H1 (cell line): ENCODE data around the gene DKK3. TPM values are rescaled to one million over a fixed set of nuclear protein-coding genes. Genes with fewer than 3 reads are reported as not detected.
A peak's percentile ranks its signal among the peaks of the same experiment; 100 is the strongest.

ENCODE experiments used
- CTCF ChIA-PET: fragments of 300-600 bp; sonication (Branson Sonifier 250); formaldehyde crosslinking; loops from one replicate; lab custom pipeline; 2021; ENCODE audit not compliant: partially characterized antibody; lab: Charles Lee
- POLR2A ChIA-PET: fragments of 300-600 bp; sonication (Branson Sonifier 250); formaldehyde crosslinking; loops from one replicate; lab custom pipeline; 2021; ENCODE audit warnings: inconsistent platforms; ENCODE audit not compliant: partially characterized antibody; lab: Charles Lee
- DNase-seq, 2 experiments: peaks; one replicate each; pipeline versions ENCODE4 v3.0.0 to v3.0.0-alpha.2; 2010 to 2022; ENCODE audit warnings: low spot score in 2 of 2, low read depth in 1 of 2, mixed read lengths in 1 of 2
- FAIRE-seq: peaks from 2 replicates; lab custom pipeline; 2011; peaks lifted over from hg19 to GRCh38; lab: Jason Lieb, UNC
- H2AFZ ChIP-seq: 2 replicates; pipeline ENCODE4 v1.8.1; 2012; ENCODE audit warnings: low read length, inconsistent platforms
- H2AK5ac ChIP-seq: 2 replicates; pipeline ENCODE4 v1.6.1; 2013; ENCODE audit warnings: low read depth, low read length
- H2BK120ac ChIP-seq: replicated peaks from 2 replicates; pipeline ENCODE3; 2013; ENCODE audit warnings: low read depth, low read length, inconsistent platforms
- H2BK12ac ChIP-seq: 2 replicates; pipeline ENCODE4 v1.6.1; 2013; ENCODE audit warnings: low read depth, low read length
- H2BK15ac ChIP-seq: 2 replicates; pipeline ENCODE4 v1.6.1; 2013; ENCODE audit warnings: low read length
- H2BK20ac ChIP-seq: 2 replicates; pipeline ENCODE4 v1.6.1; 2013; ENCODE audit warnings: low read length
- H2BK5ac ChIP-seq: 2 replicates; pipeline ENCODE4 v1.6.1; 2013; ENCODE audit warnings: low read depth, low read length
- H3K14ac ChIP-seq: 2 replicates; pipeline ENCODE4 v1.6.1; 2013; ENCODE audit warnings: inconsistent platforms; ENCODE audit not compliant: insufficient read length
- H3K18ac ChIP-seq: 2 replicates; pipeline ENCODE4 v1.6.1; 2013; ENCODE audit warnings: low read length; ENCODE audit errors: extremely low read depth
- H3K23ac ChIP-seq: 2 replicates; pipeline ENCODE4 v1.6.1; 2013; ENCODE audit warnings: inconsistent platforms; ENCODE audit not compliant: insufficient read length
- H3K23me2 ChIP-seq: 2 replicates; pipeline ENCODE4 v1.6.1; 2013; ENCODE audit warnings: low read depth, low read length
- H3K27ac ChIP-seq: 2 replicates; pipeline ENCODE4 v1.6.1; 2011; ENCODE audit warnings: low read depth, low read length, inconsistent platforms
- H3K27me3 ChIP-seq, 4 experiments: replicated peaks in 1 of 4; 1 replicate in 1 of 4; 2 replicates in 3 of 4; pipeline versions ENCODE4 v1.6.1 to v1.8.1; 2011 to 2013; ENCODE audit warnings: low read length in 3 of 4, mild to moderate bottlenecking in 3 of 4, inconsistent platforms in 2 of 4, mixed read lengths in 2 of 4, moderate library complexity in 1 of 4; ENCODE audit not compliant: control insufficient read depth in 3 of 4, insufficient read depth in 3 of 4; ENCODE audit errors: extremely low read depth in 1 of 4
- H3K36me3 ChIP-seq, 4 experiments: 2 replicates each; pipeline versions ENCODE4 v1.6.1 to v1.8.1; 2011 to 2013; ENCODE audit warnings: mild to moderate bottlenecking in 4 of 4, low read length in 3 of 4, moderate library complexity in 2 of 4, control low read depth in 1 of 4, inconsistent platforms in 1 of 4; ENCODE audit not compliant: insufficient read depth in 4 of 4, control insufficient read depth in 2 of 4
- H3K4ac ChIP-seq: replicated peaks from 2 replicates; pipeline ENCODE3; 2013; ENCODE audit warnings: low read length, low read depth, mixed read lengths, inconsistent platforms; ENCODE audit not compliant: insufficient read length
- H3K4me1 ChIP-seq, 4 experiments: replicated peaks in 1 of 4; 1 replicate in 1 of 4; 2 replicates in 3 of 4; pipeline versions ENCODE4 v1.6.1 to v1.8.1; 2011 to 2013; ENCODE audit warnings: low read length in 3 of 4, inconsistent platforms in 2 of 4, mixed read lengths in 1 of 4; ENCODE audit not compliant: insufficient read depth in 4 of 4, control insufficient read depth in 3 of 4
- H3K4me2 ChIP-seq, 2 experiments: 2 replicates each; pipeline versions ENCODE4 v1.6.1 to v1.8.1; 2011 to 2013; ENCODE audit warnings: low read depth in 2 of 2, low read length in 2 of 2, control low read depth in 1 of 2, inconsistent platforms in 1 of 2, mild to moderate bottlenecking in 1 of 2; ENCODE audit not compliant: insufficient read depth in 1 of 2
- H3K4me3 ChIP-seq, 4 experiments: fragments of 200-600, 300-600 bp in 1 of 4; sonication (generic), shearing (Covaris generic), sonication (Bioruptor Twin) in 1 of 4; 2 replicates each; pipeline versions ENCODE4 v1.5.1 to v1.8.1; 2011 to 2016; ENCODE audit warnings: low read length in 4 of 4, low read depth in 3 of 4, control low read depth in 2 of 4, inconsistent platforms in 2 of 4, mild to moderate bottlenecking in 2 of 4, mixed read lengths in 1 of 4, moderate library complexity in 1 of 4; ENCODE audit not compliant: insufficient read depth in 2 of 4; ENCODE audit errors: extremely low read depth in 1 of 4
- H3K56ac ChIP-seq: replicated peaks from 2 replicates; pipeline ENCODE3; 2013; ENCODE audit warnings: low read depth, mild to moderate bottlenecking, mixed read lengths, low read length, inconsistent platforms; ENCODE audit not compliant: insufficient read length
- H3K79me1 ChIP-seq: 2 replicates; pipeline ENCODE4 v1.6.1; 2013; ENCODE audit warnings: low read depth, low read length, control low read depth
- H3K79me2 ChIP-seq, 2 experiments: 2 replicates each; pipeline versions ENCODE4 v1.6.1 to v1.8.1; 2012 to 2013; ENCODE audit warnings: low read length in 2 of 2, mild to moderate bottlenecking in 2 of 2, inconsistent platforms in 1 of 2; ENCODE audit not compliant: insufficient read depth in 2 of 2, control insufficient read depth in 1 of 2
- H3K9ac ChIP-seq, 4 experiments: replicated peaks in 1 of 4; 1 replicate in 1 of 4; 2 replicates in 3 of 4; pipeline versions ENCODE4 v1.6.1 to v1.8.1; 2011 to 2013; ENCODE audit warnings: low read depth in 3 of 4, low read length in 3 of 4, control low read depth in 2 of 4, mild to moderate bottlenecking in 2 of 4, moderate library complexity in 2 of 4, inconsistent platforms in 1 of 4; ENCODE audit errors: extremely low read depth in 1 of 4
- H3K9me3 ChIP-seq, 2 experiments: 2 replicates each; pipeline versions ENCODE4 v1.6.1 to v1.8.1; 2012 to 2013; ENCODE audit warnings: mild to moderate bottlenecking in 2 of 2, moderate library complexity in 2 of 2, control low read depth in 1 of 2, inconsistent platforms in 1 of 2, low read depth in 1 of 2, low read length in 1 of 2, mixed read lengths in 1 of 2; ENCODE audit not compliant: insufficient read depth in 2 of 2
- H4K20me1 ChIP-seq, 2 experiments: replicated peaks in 1 of 2; 2 replicates each; pipeline versions ENCODE3 to v1.8.1; 2011 to 2013; ENCODE audit warnings: inconsistent platforms in 2 of 2, low read length in 2 of 2, mild to moderate bottlenecking in 1 of 2; ENCODE audit not compliant: insufficient read depth in 2 of 2, control insufficient read depth in 1 of 2
- H4K5ac ChIP-seq: 2 replicates; pipeline ENCODE4 v1.6.1; 2013; ENCODE audit warnings: low read length, low read depth, mixed read lengths, inconsistent platforms; ENCODE audit not compliant: insufficient read length
- H4K8ac ChIP-seq: 2 replicates; pipeline ENCODE4 v1.8.0; 2013; ENCODE audit warnings: mild to moderate bottlenecking, moderate library complexity, low read length, inconsistent platforms; ENCODE audit not compliant: insufficient read depth; ENCODE audit errors: extremely low read depth
- H4K91ac ChIP-seq: replicated peaks from 2 replicates; pipeline ENCODE3; 2013; ENCODE audit warnings: low read length, mixed read lengths, inconsistent platforms; ENCODE audit not compliant: insufficient read length
- ASH2L ChIP-seq: fragments of 200-600, 300-600 bp; sonication (generic); IDR thresholded peaks from one replicate; pipeline ENCODE4 v1.7.1; 2017; ENCODE audit warnings: low read length
- BCL11A ChIP-seq, 2 experiments: IDR thresholded peaks; one replicate each; pipeline ENCODE4 v1.6.1; 2011; ENCODE audit warnings: low read depth in 2 of 2, low read length in 2 of 2, mild to moderate bottlenecking in 2 of 2
- CHD1 ChIP-seq: IDR thresholded peaks from 2 replicates; pipeline ENCODE4 v1.6.1; 2012; ENCODE audit warnings: low read depth, low read length, improper control_type of control experiment
- CTBP2 ChIP-seq: IDR thresholded peaks from 2 replicates; pipeline ENCODE4 v1.7.0; 2011; ENCODE audit warnings: borderline replicate concordance, mild to moderate bottlenecking, moderate library complexity, mixed read lengths, low read length; ENCODE audit not compliant: insufficient read depth, insufficient read length
- EZH2 ChIP-seq: fragments of 200-600 bp; sonication (generic); IDR thresholded peaks from 2 replicates; pipeline ENCODE4 v1.7.1; 2012; ENCODE audit warnings: low read depth, mild to moderate bottlenecking, moderate library complexity, low read length, inconsistent platforms; ENCODE audit not compliant: severe bottlenecking
- HDAC6 ChIP-seq: IDR thresholded peaks from one replicate; pipeline ENCODE4 v1.7.1; 2012; ENCODE audit warnings: low read depth, mild to moderate bottlenecking, inconsistent platforms, low read length, moderate library complexity
- MAFK ChIP-seq: IDR thresholded peaks from 2 replicates; pipeline ENCODE4 v1.6.1; 2012; ENCODE audit warnings: low read depth, mild to moderate bottlenecking, improper control_type of control experiment, low read length
- SIN3A ChIP-seq, 2 experiments: IDR thresholded peaks in 1 of 2; conservative IDR thresholded peaks in 1 of 2; 2 replicates each; pipeline ENCODE4 v1.6.1; 2011 to 2012; ENCODE audit warnings: low read length in 2 of 2, improper control_type of control experiment in 1 of 2, low read depth in 1 of 2, mild to moderate bottlenecking in 1 of 2
- SIRT6 ChIP-seq: IDR thresholded peaks from one replicate; pipeline ENCODE4 v1.7.1; 2012; ENCODE audit warnings: low read length, inconsistent platforms
- SP1 ChIP-seq: IDR thresholded peaks from 2 replicates; pipeline ENCODE4 v1.6.1; 2011; ENCODE audit warnings: low read depth, low read length
- SP2 ChIP-seq: IDR thresholded peaks from 2 replicates; pipeline ENCODE4 v1.6.1; 2012; ENCODE audit warnings: mild to moderate bottlenecking, low read length, inconsistent platforms
- TEAD4 ChIP-seq: IDR thresholded peaks from 2 replicates; pipeline ENCODE4 v1.6.1; 2012; ENCODE audit warnings: low read depth, low read length, inconsistent platforms, mixed read lengths
- WGBS, 2 experiments: shearing (Covaris generic) in 1 of 2; methylation state at CpG; one replicate each; pipeline versions ENCODE4 v1.1.6 to v1.1.7; 2013 to 2015; ENCODE audit warnings: low lambda C conversion rate in 2 of 2, mixed read lengths in 2 of 2, inconsistent platforms in 1 of 2, low coverage in 1 of 2, missing lambda C conversion rate in 1 of 2; ENCODE audit not compliant: insufficient replicate concordance in 2 of 2, insufficient coverage in 1 of 2, insufficient read length in 1 of 2; ENCODE audit errors: extremely low coverage in 1 of 2, missing lambda C conversion rate in 1 of 2; 5-methylcytosine and 5-hydroxymethylcytosine counted together
- polyA plus RNA-seq, 7 experiments: library from polyadenylated mRNA; depleted of rRNA in 3 of 7; stranded (reverse) in 5 of 7; unstranded in 2 of 7; fragments of >200 nt in 5 of 7; fragments of 200-250 nt in 2 of 7; gene quantifications; 1 replicate in 5 of 7; 2 replicates in 1 of 7; 4 replicates in 1 of 7; pipeline versions ENCODE4 v1.2.1 to v1.2.3, GENCODE V29; 2011 to 2013; ENCODE audit warnings: missing spikeins in 2 of 7, mixed read lengths in 2 of 7
- total RNA-seq: library from RNA; stranded (reverse); fragmentation: NEBNext Ultra II Directional; extraction: Animal tissue kit (Norgen Biotek cat#: 25700); gene quantifications from 2 replicates; pipeline ENCODE4 v1.2.1, GENCODE V29; 2021

Gene DKK3
- total and polyA plus RNA-seq, 2 of the 8 experiments (the other 6 are each of a cell fraction or from before 2014, with no cell fraction given): 30.0 to 40.1 TPM

- Histone ChIP-seq H3K4ac (no peak overlapping the region), H3K9ac (no peak overlapping the region), H2BK15ac (no peak overlapping the region), H4K20me1 (peaks cover 0 to 2% of the 10 kb centered on the region in 2 experiments), H4K91ac (no peak overlapping the region), H3K56ac (no peak overlapping the region), H3K27ac (no peak overlapping the region), H4K5ac (no peak overlapping the region), H3K27me3 (no peaks in the 10 kb centered on the region), H2AK5ac (no peak overlapping the region), H3K9me3 (no peaks in the 10 kb centered on the region), H3K23ac (no peak overlapping the region), H3K4me2 (no peak overlapping the region), H3K23me2 (no peaks in the 10 kb centered on the region), H2BK20ac (no peak overlapping the region), H3K79me2 (no peaks in the 10 kb centered on the region), H2BK5ac (no peak overlapping the region), H2BK12ac (no peak overlapping the region), H3K4me3 (no peak overlapping the region), H4K8ac (no peak overlapping the region), H3K79me1 (no peaks in the 10 kb centered on the region), H3K18ac (no peak overlapping the region), H3K36me3 (peaks cover 0 to 2% (median 0%) of the 10 kb centered on the region in 4 experiments; a peak in 3 of 8 replicates), H2BK120ac (no peak overlapping the region), H3K14ac (no peak overlapping the region), H3K4me1 (no peaks in the 10 kb centered on the region; a peak in 1 of 7 replicates), H2AFZ (no peak overlapping the region)
- WGBS, 2 experiments: 92% methylated on average over 15 of the region's 15 CpGs; no CpG with 5 or more reads in 1 of the 2 experiments
- ChIA-PET POLR2A (interaction anchor here (0.7 kb wide), 1 partner anchor 16 kb away, joined by 3 read pairs; no protein-coding TSS in a partner anchor), CTCF (interaction anchor here (0.9 to 6.2 kb wide), 10 partner anchors 8 to 254 kb away, joined by 3 to 63 read pairs (median 5); partner anchors contain the start of gene DKK3)
- FAIRE-seq (no peak), DNase-seq (peak in 1 of 2 experiments; percentile 35)
- no peak for TF ChIP-seq SIRT6
- TF ChIP-seq CHD1: no peak
- TF ChIP-seq TEAD4: no peak
- TF ChIP-seq BCL11A (IDR thresholded peaks at IDR 0.05; ENCODE audit: low read depth in 2 of 2, low read length in 2 of 2): no peak
- no peak for TF ChIP-seq CTBP2
- no peak for TF ChIP-seq ASH2L
- TF ChIP-seq SIN3A (conservative IDR thresholded peaks at IDR 0.05 in 1 of 2, IDR thresholded peaks at IDR 0.05 in 1 of 2; ENCODE audit: low read depth in 1 of 2, low read length in 2 of 2): no peak
- no peak for TF ChIP-seq SP1
- no peak for TF ChIP-seq MAFK
- TF ChIP-seq SP2: no peak
- no peak for TF ChIP-seq EZH2
- no peak for TF ChIP-seq HDAC6
Measured at GRCh38 chr11:11963842-11964773, 44.3 kb downstream of the DKK3 start.
